HepG2 (cell line): Measurements from ENCODE around the gene CRIP1. TPM values are rescaled to one million over a fixed set of nuclear protein-coding genes. Genes with fewer than 3 reads are reported as not detected.

ENCODE experiments used
- CC2D1A ChIP-seq: sonication (generic); formaldehyde crosslinking; IDR thresholded peaks from 2 replicates; pipeline ENCODE4 v1.8.1; 2023; ENCODE audit warnings: mild to moderate bottlenecking, missing genetic modification reagents
- CREBL2 ChIP-seq: sonication (generic); formaldehyde crosslinking; IDR thresholded peaks from 2 replicates; pipeline ENCODE4 v1.8.1; 2023; ENCODE audit warnings: missing genetic modification reagents, mild to moderate bottlenecking, borderline replicate concordance
- FOXO1 ChIP-seq: sonication (generic); formaldehyde crosslinking; IDR thresholded peaks from 2 replicates; pipeline ENCODE4 v1.4.0; 2020; ENCODE audit warnings: missing genetic modification reagents
- GRHL1 ChIP-seq: sonication (generic); formaldehyde crosslinking; conservative IDR thresholded peaks from 2 replicates; pipeline ENCODE4 v1.8.0; 2022; ENCODE audit warnings: missing genetic modification reagents
- IRX3 ChIP-seq: sonication (generic); formaldehyde crosslinking; IDR thresholded peaks from 2 replicates; pipeline ENCODE4 v1.8.1; 2023; ENCODE audit warnings: mild to moderate bottlenecking, low read depth, missing genetic modification reagents, borderline replicate concordance
- KDM2A ChIP-seq: sonication (generic); formaldehyde crosslinking; IDR thresholded peaks from 2 replicates; pipeline ENCODE4 v1.4.0; 2020; ENCODE audit warnings: low read depth, missing genetic modification reagents, borderline replicate concordance
- MAFF ChIP-seq: IDR thresholded peaks from 2 replicates; pipeline ENCODE4 v1.6.1; 2011; ENCODE audit warnings: low read depth, low read length, improper control_type of control experiment
- NR1H2 ChIP-seq: sonication (generic); formaldehyde crosslinking; IDR thresholded peaks from 2 replicates; pipeline ENCODE4 v1.8.1; 2022; ENCODE audit warnings: low read depth, missing genetic modification reagents, borderline replicate concordance
- NR2C2 ChIP-seq: sonication (generic); formaldehyde crosslinking; IDR thresholded peaks from 2 replicates; pipeline ENCODE4 v1.4.0; 2020; ENCODE audit warnings: missing genetic modification reagents, mild to moderate bottlenecking, moderate library complexity, borderline replicate concordance
- NR2F1 ChIP-seq, 2 experiments: fragments of 450-650 bp in 1 of 2; formaldehyde crosslinking in 1 of 2; IDR thresholded peaks; 2 replicates each; pipeline versions ENCODE4 v1.5.0 to v1.6.1; 2016 to 2020; ENCODE audit warnings: mild to moderate bottlenecking in 1 of 2, missing compliant biosample characterization in 1 of 2, missing genetic modification reagents in 1 of 2, moderate library complexity in 1 of 2
- PRMT3 ChIP-seq: sonication (generic); formaldehyde crosslinking; IDR thresholded peaks from 2 replicates; pipeline ENCODE4 v1.8.1; 2022; ENCODE audit warnings: low read depth, mild to moderate bottlenecking, moderate library complexity, missing genetic modification reagents, borderline replicate concordance
- SKIL ChIP-seq: sonication (generic); formaldehyde crosslinking; IDR thresholded peaks from 2 replicates; pipeline ENCODE4 v1.8.0; 2022; ENCODE audit warnings: missing genetic modification reagents, mild to moderate bottlenecking, moderate library complexity, borderline replicate concordance
- SMARCE1 ChIP-seq: fragments of 450-650 bp; IDR thresholded peaks from 2 replicates; pipeline ENCODE4 v1.6.1; 2017; ENCODE audit warnings: borderline replicate concordance
- ZNF180 ChIP-seq: sonication (generic); formaldehyde crosslinking; IDR thresholded peaks from 2 replicates; pipeline ENCODE4 v1.4.0; 2020; ENCODE audit warnings: low read depth, missing genetic modification reagents, borderline replicate concordance
- ZNF207 ChIP-seq: fragments of 450-650 bp; IDR thresholded peaks from 2 replicates; pipeline ENCODE4 v1.6.1; 2016; ENCODE audit warnings: antibody characterized with exemption, borderline replicate concordance
- ZNF260 ChIP-seq: sonication (generic); formaldehyde crosslinking; IDR thresholded peaks from 2 replicates; pipeline ENCODE4 v1.4.0; 2020; ENCODE audit warnings: missing genetic modification reagents, low read depth, mild to moderate bottlenecking, borderline replicate concordance
- ZNF343 ChIP-seq: sonication (generic); formaldehyde crosslinking; IDR thresholded peaks from 2 replicates; pipeline ENCODE4 v1.4.0; 2020; ENCODE audit warnings: mild to moderate bottlenecking, missing genetic modification reagents
- ZNF350 ChIP-seq: sonication (generic); formaldehyde crosslinking; IDR thresholded peaks from 2 replicates; pipeline ENCODE4 v1.4.0; 2020; ENCODE audit warnings: mild to moderate bottlenecking, low read depth, missing genetic modification reagents, borderline replicate concordance
- ZNF382 ChIP-seq: sonication (generic); formaldehyde crosslinking; IDR thresholded peaks from 2 replicates; pipeline ENCODE4 v1.5.0; 2020; ENCODE audit warnings: missing genetic modification reagents, mild to moderate bottlenecking, borderline replicate concordance
- ZNF879 ChIP-seq: sonication (generic); formaldehyde crosslinking; IDR thresholded peaks from 2 replicates; pipeline ENCODE4 v1.8.1; 2023; ENCODE audit warnings: missing genetic modification reagents
- polyA plus RNA-seq, 8 experiments: library from polyadenylated mRNA; depleted of rRNA in 3 of 8; stranded (reverse) in 7 of 8; unstranded in 1 of 8; fragments of >200 nt; fragmentation: Illumina TruSeq in 4 of 8; extraction: Trizol in 4 of 8; gene quantifications; 2 replicates each; pipeline versions ENCODE4 v1.2.1 to v1.2.3, GENCODE V29; 2011 to 2016; ENCODE audit warnings: low read depth in 4 of 8, missing spikeins in 1 of 8, mixed read lengths in 1 of 8; ENCODE audit not compliant: insufficient read depth in 1 of 8
- total RNA-seq, 5 experiments: library from RNA; depleted of rRNA; stranded (reverse); fragments of >200 nt; fragmentation: Illumina TruSeq; extraction: Trizol; gene quantifications; 2 replicates each; pipeline ENCODE4 v1.2.3, GENCODE V29; 2016; ENCODE audit warnings: low read depth in 1 of 5
- TF ChIP-seq, protein P1 (sequence below): sonication (generic); formaldehyde crosslinking; IDR thresholded peaks from 2 replicates; pipeline ENCODE4 v1.4.0; 2020; ENCODE audit warnings: missing genetic modification reagents, mild to moderate bottlenecking, borderline replicate concordance

CRIP1 gene
- total and polyA plus RNA-seq, 2 of the 13 experiments (the other 11 are each of a cell fraction or from before 2014, with no cell fraction given) = 53.9 to 59.5 TPM

GRCh38 chr14:105495990-105496830 is 9.5 kb downstream of the CRIP1 start (continued):
- TF ChIP-seq, protein P1, sequence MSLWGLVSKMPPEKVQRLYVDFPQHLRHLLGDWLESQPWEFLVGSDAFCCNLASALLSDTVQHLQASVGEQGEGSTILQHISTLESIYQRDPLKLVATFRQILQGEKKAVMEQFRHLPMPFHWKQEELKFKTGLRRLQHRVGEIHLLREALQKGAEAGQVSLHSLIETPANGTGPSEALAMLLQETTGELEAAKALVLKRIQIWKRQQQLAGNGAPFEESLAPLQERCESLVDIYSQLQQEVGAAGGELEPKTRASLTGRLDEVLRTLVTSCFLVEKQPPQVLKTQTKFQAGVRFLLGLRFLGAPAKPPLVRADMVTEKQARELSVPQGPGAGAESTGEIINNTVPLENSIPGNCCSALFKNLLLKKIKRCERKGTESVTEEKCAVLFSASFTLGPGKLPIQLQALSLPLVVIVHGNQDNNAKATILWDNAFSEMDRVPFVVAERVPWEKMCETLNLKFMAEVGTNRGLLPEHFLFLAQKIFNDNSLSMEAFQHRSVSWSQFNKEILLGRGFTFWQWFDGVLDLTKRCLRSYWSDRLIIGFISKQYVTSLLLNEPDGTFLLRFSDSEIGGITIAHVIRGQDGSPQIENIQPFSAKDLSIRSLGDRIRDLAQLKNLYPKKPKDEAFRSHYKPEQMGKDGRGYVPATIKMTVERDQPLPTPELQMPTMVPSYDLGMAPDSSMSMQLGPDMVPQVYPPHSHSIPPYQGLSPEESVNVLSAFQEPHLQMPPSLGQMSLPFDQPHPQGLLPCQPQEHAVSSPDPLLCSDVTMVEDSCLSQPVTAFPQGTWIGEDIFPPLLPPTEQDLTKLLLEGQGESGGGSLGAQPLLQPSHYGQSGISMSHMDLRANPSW = no peak
- TF ChIP-seq ZNF382 (no peak), ZNF343 (peak; percentile 63; the same call in 1 of the 2 replicates), NR2C2 (CRISPR knock-in tag) (peak; percentile 53; the same call in 1 of the 2 replicates), ZNF180 (CRISPR knock-in tag) (no peak), ZNF350 (peak; percentile 42; the same call in 1 of the 2 replicates), KDM2A (CRISPR knock-in tag) (peak; percentile 47), ZNF260 (CRISPR knock-in tag) (no peak), PRMT3 (0 out of 2 replicates have a peak, but pooled peaks have one; percentile 3), NR1H2 (no peak), NR2F1 (CRISPR knock-in tag; IDR thresholded peaks at IDR 0.05) (peak in 1 of 2 experiments; percentile 36; a peak in 1 of 4 replicates), GRHL1 (CRISPR knock-in tag) (no peak), ZNF207 (no peak), FOXO1 (CRISPR knock-in tag) (peak; percentile 40; the same call in 1 of the 2 replicates), CREBL2 (no peak), IRX3 (no peak), CC2D1A (CRISPR knock-in tag) (no peak), ZNF879 (CRISPR knock-in tag) (0 out of 2 replicates have a peak, but pooled peaks have one; percentile 44), SMARCE1 (no peak), SKIL (CRISPR knock-in tag) (peak; percentile 83; the same call in 1 of the 2 replicates), MAFF (no peak)
